ENCODE data around the gene FCER2.
"Not testable (repeated sequence)": the region's sequence is repeated elsewhere in the genome, so short reads cannot be mapped to it uniquely, and the experiment has no call there.

Gene FCER2

GRCh38 chr19:7701654-7702457 is at the start of gene FCER2:
TSS of gene FCER2 (minus strand) at chr19:7702131. CDS start at chr19:7699760, 2,371 bp downstream.
- TF ChIP-seq, protein P1, sequence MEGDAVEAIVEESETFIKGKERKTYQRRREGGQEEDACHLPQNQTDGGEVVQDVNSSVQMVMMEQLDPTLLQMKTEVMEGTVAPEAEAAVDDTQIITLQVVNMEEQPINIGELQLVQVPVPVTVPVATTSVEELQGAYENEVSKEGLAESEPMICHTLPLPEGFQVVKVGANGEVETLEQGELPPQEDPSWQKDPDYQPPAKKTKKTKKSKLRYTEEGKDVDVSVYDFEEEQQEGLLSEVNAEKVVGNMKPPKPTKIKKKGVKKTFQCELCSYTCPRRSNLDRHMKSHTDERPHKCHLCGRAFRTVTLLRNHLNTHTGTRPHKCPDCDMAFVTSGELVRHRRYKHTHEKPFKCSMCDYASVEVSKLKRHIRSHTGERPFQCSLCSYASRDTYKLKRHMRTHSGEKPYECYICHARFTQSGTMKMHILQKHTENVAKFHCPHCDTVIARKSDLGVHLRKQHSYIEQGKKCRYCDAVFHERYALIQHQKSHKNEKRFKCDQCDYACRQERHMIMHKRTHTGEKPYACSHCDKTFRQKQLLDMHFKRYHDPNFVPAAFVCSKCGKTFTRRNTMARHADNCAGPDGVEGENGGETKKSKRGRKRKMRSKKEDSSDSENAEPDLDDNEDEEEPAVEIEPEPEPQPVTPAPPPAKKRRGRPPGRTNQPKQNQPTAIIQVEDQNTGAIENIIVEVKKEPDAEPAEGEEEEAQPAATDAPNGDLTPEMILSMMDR (IDR thresholded peaks at IDR 0.05; ENCODE audit: control insufficient read depth, insufficient read depth, low read depth, low read length, missing control alignments) = no peak
- H3K4me3 ChIP-seq (ENCODE audit: control insufficient read depth, low read depth, low read length) = no peak within 1 kb of the TSS

DNA sequence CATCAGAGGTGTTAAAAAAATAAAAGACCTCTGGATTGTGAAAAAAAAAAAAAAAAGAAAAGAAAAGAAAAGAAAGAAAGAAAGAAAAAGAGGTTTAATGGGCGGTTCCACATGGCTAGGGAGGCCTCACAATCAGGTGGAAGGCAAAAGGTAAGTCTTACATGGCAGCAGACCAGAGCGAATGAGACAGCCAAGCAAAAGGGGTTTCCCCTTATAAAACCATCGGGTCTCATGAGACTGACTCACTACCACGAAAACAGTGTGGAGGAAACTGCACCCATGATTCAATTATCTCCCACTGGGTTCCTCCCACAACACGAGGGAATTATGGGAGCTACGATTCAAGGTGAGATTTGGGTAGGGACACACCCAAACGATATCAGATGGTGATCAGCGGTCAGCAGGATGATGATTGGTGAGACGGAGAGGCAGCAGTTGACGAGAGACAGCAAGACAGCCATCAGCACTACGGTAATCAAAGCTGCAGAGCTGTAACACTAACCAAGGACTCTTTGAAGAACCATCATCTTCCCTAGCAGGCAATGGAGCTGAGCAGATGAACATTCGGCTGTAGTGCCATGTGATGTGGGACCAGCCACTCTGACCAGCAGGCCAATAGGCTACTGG is 49.3 kb upstream of the FCER2 start:
- TF ChIP-seq, protein P1 (IDR thresholded peaks at IDR 0.05; ENCODE audit: control insufficient read depth, insufficient read depth, low read depth, low read length, missing control alignments) = no peak
- no peak overlapping the region for H3K4me3 ChIP-seq (ENCODE audit: control insufficient read depth, low read depth, low read length)
- no peak for DNase-seq (ENCODE audit: low read depth)

More at GRCh38 chr19:7701654-7702457, at the start of gene FCER2:
- no peak for DNase-seq (ENCODE audit: low read depth)

GRCh38 chr19:7748756-7749155 is 46.8 kb upstream of the FCER2 start:
- TF ChIP-seq, protein P1 (IDR thresholded peaks at IDR 0.05; ENCODE audit: control insufficient read depth, insufficient read depth, low read depth, low read length, missing control alignments) = peak; percentile 21
- no peak overlapping the region for H3K4me3 ChIP-seq (ENCODE audit: control insufficient read depth, low read depth, low read length)
- no peak for DNase-seq (ENCODE audit: low read depth)

GRCh38 chr19:7748171-7748570 is 46.2 kb upstream of the FCER2 start:
- TF ChIP-seq, protein P1 (IDR thresholded peaks at IDR 0.05; ENCODE audit: control insufficient read depth, insufficient read depth, low read depth, low read length, missing control alignments) = no peak
- DNase-seq (ENCODE audit: low read depth) = no peak
- no peak overlapping the region for H3K4me3 ChIP-seq (ENCODE audit: control insufficient read depth, low read depth, low read length)

DNA sequence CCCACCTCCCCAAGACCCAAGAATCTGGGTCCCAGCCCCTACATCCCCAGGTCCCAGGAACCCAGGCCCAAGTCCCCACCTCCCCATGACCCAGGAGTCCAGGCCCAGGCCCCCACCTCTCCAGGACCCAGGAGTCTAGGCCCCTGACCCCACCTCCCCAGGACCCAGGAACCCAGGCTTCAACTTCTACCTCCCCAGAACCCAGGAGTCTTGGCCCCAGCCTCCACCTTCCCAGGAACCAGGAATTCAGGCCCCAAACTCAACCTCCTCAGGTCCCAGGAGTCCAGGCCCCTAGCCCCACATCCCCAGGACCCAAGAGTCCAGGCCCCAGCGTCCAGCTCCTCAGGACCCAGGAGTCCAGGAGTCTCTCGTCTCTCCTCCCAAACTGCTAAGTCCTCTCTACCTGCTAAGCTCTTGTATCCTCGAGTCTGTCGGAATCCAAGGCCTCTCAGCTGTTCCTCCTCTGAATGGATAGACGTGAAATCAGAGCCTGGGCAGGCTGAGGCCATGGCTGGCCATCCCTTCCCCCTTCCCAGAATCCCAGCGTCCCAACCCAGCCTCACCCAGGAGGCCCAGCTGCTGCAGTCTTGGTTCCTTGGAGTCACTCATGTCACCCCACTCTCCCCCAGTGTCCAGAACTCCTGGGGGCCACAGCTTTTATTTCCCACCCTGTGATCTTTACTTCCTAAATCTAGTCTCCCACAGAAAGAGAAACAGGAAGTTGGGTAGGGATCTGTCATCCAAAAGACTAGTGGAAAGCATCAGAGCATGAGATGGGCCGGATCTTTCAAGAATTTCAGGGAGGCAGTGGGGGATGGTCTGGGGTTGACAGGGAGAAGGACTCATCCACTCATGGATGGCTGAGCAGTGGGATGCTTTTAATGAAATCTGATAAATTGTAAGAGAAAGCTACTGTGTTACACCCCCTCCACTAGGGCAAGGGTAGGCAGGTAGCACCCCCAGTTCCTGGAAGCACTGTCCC is 45.3 kb upstream of the FCER2 start, which contains the start of gene CD209:
TSS of gene CD209 (minus strand) at position 632 of the 982 bp plus-strand sequence. CDS start at position 609, 23 bp downstream.
- no peak within 1 kb of the TSS for H3K4me3 ChIP-seq (ENCODE audit: control insufficient read depth, low read depth, low read length)
- no peak for DNase-seq (ENCODE audit: low read depth)
- TF ChIP-seq, protein P1 (IDR thresholded peaks at IDR 0.05; ENCODE audit: control insufficient read depth, insufficient read depth, low read depth, low read length, missing control alignments) = no peak

DNA sequence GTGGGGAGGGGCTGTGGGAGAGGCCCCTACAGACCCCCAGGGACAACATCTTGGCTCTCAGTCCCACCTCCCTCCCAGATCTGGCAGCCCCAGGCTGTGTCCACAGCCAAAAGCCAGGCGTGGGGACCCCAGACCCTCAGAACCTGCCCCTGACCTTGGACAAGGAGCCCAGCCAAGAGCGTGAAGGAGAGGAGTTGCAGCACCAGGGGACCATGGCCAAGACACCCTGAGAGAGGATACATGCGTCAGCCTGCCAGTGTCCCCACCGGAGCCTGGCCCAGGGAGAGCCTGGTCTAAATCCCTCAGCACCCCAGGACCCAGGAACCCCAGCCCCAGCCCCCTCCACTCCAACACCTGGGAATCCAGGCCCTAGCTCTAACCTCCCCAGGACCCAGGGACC is 44.4 kb upstream of the FCER2 start:
- not testable (repeated sequence) for DNase-seq (ENCODE audit: low read depth); H3K4me3 ChIP-seq (ENCODE audit: control insufficient read depth, low read depth, low read length)
